GM23338 (cell line): ENCODE measurements around the gene CLDN15. TPM values are rescaled to one million over a fixed set of nuclear protein-coding genes. Genes with fewer than 3 reads are reported as not detected.

Experiments
- ATAC-seq: fragments of 200-7000 bp; cut with Tn5 transposase; 3 replicates; pipeline ENCODE4 v1.9.1; 2020
- DNase-seq: peaks from one replicate; pipeline ENCODE4 v3.0.0-alpha.2; 2015; ENCODE audit warnings: low spot score
- H2AFZ ChIP-seq: fragments of 200-600 bp; sonication (generic); 2 replicates; pipeline ENCODE4 v1.8.0; 2016; ENCODE audit warnings: antibody characterized with exemption, mild to moderate bottlenecking, moderate library complexity
- H3F3A ChIP-seq: fragments of 200-600 bp; sonication (generic); replicated peaks from 2 replicates; pipeline ENCODE4 v1.8.0; 2017; ENCODE audit warnings: antibody characterized with exemption, mixed run types, low read depth
- H3K27ac ChIP-seq: fragments of 200-600 bp; sonication (generic); 2 replicates; pipeline ENCODE4 v1.6.1; 2016; ENCODE audit warnings: low read depth
- H3K27me3 ChIP-seq: fragments of 200-600 bp; sonication (generic); 2 replicates; pipeline ENCODE4 v1.8.0; 2016; ENCODE audit warnings: mild to moderate bottlenecking, mixed run types, moderate library complexity; ENCODE audit not compliant: insufficient read depth
- H3K36me3 ChIP-seq: fragments of 200-600 bp; sonication (generic); 2 replicates; pipeline ENCODE4 v1.8.0; 2016; ENCODE audit warnings: mild to moderate bottlenecking; ENCODE audit not compliant: insufficient read depth
- H3K4me1 ChIP-seq: fragments of 200-600 bp; sonication (generic); 2 replicates; pipeline ENCODE4 v1.8.0; 2016; ENCODE audit warnings: mild to moderate bottlenecking, moderate library complexity; ENCODE audit not compliant: insufficient read depth
- H3K4me2 ChIP-seq: fragments of 200-600 bp; sonication (generic); 2 replicates; pipeline ENCODE4 v1.7.1; 2017; ENCODE audit warnings: mixed run types
- H3K4me3 ChIP-seq: fragments of 200-600 bp; sonication (generic); 2 replicates; pipeline ENCODE4 v1.6.1; 2016; ENCODE audit warnings: mixed run types
- H3K79me2 ChIP-seq: fragments of 200-600 bp; sonication (generic); replicated peaks from 2 replicates; pipeline ENCODE4 v1.8.0; 2017; ENCODE audit warnings: mild to moderate bottlenecking; ENCODE audit not compliant: insufficient read depth
- H3K9me2 ChIP-seq: fragments of 200-600 bp; sonication (generic); 2 replicates; pipeline ENCODE4 v1.8.0; 2017; ENCODE audit not compliant: insufficient read depth
- H4K20me1 ChIP-seq: fragments of 200-600 bp; sonication (generic); replicated peaks from 2 replicates; pipeline ENCODE4 v1.8.0; 2017; ENCODE audit warnings: mild to moderate bottlenecking; ENCODE audit not compliant: insufficient read depth
- H3K27ac Mint-ChIP-seq: 2 replicates; pipeline ENCODE4 v1.8.0; 2020; ENCODE audit warnings: inconsistent platforms, mild to moderate bottlenecking, moderate library complexity, mixed read lengths
- H3K27me3 Mint-ChIP-seq: 3 replicates; pipeline ENCODE4 v1.8.0; 2022; ENCODE audit warnings: low read depth, mild to moderate bottlenecking, moderate library complexity, mixed read lengths, inconsistent platforms; ENCODE audit not compliant: insufficient read depth, poor library complexity
- H3K36me3 Mint-ChIP-seq: 3 replicates; pipeline ENCODE4 v1.8.0; 2021; ENCODE audit warnings: low read depth, mild to moderate bottlenecking, inconsistent platforms, moderate library complexity, mixed read lengths
- H3K4me1 Mint-ChIP-seq: 3 replicates; pipeline ENCODE4 v1.8.0; 2020; ENCODE audit warnings: mild to moderate bottlenecking, inconsistent platforms, mixed read lengths
- H3K4me3 Mint-ChIP-seq: 3 replicates; pipeline ENCODE4 v1.8.0; 2021; ENCODE audit warnings: moderate library complexity, mild to moderate bottlenecking, inconsistent platforms, mixed read lengths
- H3K9me3 Mint-ChIP-seq: 3 replicates; pipeline ENCODE4 v1.8.0; 2020; ENCODE audit warnings: moderate library complexity, mild to moderate bottlenecking, inconsistent platforms, mixed read lengths
- CREB1 ChIP-seq: fragments of 250-450 bp; sonication (Bioruptor Pico); IDR thresholded peaks from 2 replicates; pipeline ENCODE4 v1.5.0; 2020; ENCODE audit warnings: low read depth, mild to moderate bottlenecking, moderate library complexity
- EZH2 ChIP-seq: fragments of 200-600 bp; sonication (generic); IDR thresholded peaks from one replicate; pipeline ENCODE4 v1.8.0; 2017; ENCODE audit warnings: antibody characterized with exemption, mild to moderate bottlenecking, low read depth; ENCODE audit not compliant: unreplicated experiment
- POLR2AphosphoS5 ChIP-seq: IDR thresholded peaks from 2 replicates; pipeline ENCODE4 v1.6.1; 2016; ENCODE audit warnings: antibody characterized with exemption, low read depth
- ZNF114 ChIP-seq: fragments of 250-450 bp; sonication (Bioruptor Pico); IDR thresholded peaks from 2 replicates; pipeline ENCODE4 v1.5.0; 2020; ENCODE audit warnings: mild to moderate bottlenecking, moderate library complexity
- polyA plus RNA-seq: library from polyadenylated mRNA; unstranded; fragments of >200 nt; fragmentation: Nextera tagmentation; extraction: Ambion mirVana; gene quantifications from 2 replicates; pipeline ENCODE4 v1.2.1, GENCODE V29; 2016
- total RNA-seq: library from RNA; depleted of rRNA; stranded (reverse); fragments of >200 nt; shearing (Covaris generic); gene quantifications from 2 replicates; pipeline ENCODE4 v1.2.3, GENCODE V29; 2014
- TF ChIP-seq, protein P1 (sequence below), 2 experiments: fragments of 200-600 bp in 1 of 2; sonication (generic) in 1 of 2; conservative IDR thresholded peaks; 2 replicates each; pipeline versions ENCODE4 v1.5.1 to v1.6.1; 2016 to 2017; ENCODE audit warnings: antibody characterized with exemption in 2 of 2, low read depth in 2 of 2, mild to moderate bottlenecking in 2 of 2, moderate library complexity in 1 of 2

Gene CLDN15
- total and polyA plus RNA-seq, 2 experiments from 2014 or later, result 3.6 to 4.1 TPM

GRCh38 chr7:101248276-101248675, 10.7 kb upstream of the CLDN15 start:
- TF ChIP-seq, protein P1, sequence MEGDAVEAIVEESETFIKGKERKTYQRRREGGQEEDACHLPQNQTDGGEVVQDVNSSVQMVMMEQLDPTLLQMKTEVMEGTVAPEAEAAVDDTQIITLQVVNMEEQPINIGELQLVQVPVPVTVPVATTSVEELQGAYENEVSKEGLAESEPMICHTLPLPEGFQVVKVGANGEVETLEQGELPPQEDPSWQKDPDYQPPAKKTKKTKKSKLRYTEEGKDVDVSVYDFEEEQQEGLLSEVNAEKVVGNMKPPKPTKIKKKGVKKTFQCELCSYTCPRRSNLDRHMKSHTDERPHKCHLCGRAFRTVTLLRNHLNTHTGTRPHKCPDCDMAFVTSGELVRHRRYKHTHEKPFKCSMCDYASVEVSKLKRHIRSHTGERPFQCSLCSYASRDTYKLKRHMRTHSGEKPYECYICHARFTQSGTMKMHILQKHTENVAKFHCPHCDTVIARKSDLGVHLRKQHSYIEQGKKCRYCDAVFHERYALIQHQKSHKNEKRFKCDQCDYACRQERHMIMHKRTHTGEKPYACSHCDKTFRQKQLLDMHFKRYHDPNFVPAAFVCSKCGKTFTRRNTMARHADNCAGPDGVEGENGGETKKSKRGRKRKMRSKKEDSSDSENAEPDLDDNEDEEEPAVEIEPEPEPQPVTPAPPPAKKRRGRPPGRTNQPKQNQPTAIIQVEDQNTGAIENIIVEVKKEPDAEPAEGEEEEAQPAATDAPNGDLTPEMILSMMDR (conservative IDR thresholded peaks at IDR 0.05; ENCODE audit: low read depth in 2 of 2), result peak in 1 of 2 experiments; percentile 34; a peak in 1 of 4 replicates
- no peak for TF ChIP-seq EZH2
- ATAC-seq (no peak), DNase-seq (no peak)
- Histone ChIP-seq H3F3A (peaks cover 23% of the 10 kb centered on the region), H3K4me1 (peaks cover 20% of the 10 kb centered on the region), H3K4me3 (no peak overlapping the region), H4K20me1 (peaks cover 10% of the 10 kb centered on the region; the same call in 1 of the 2 replicates), H3K4me2 (no peak overlapping the region), H3K79me2 (peaks cover 59% of the 10 kb centered on the region), H2AFZ (no peak overlapping the region), H3K27me3 (no peaks in the 10 kb centered on the region), H3K9me2 (no peaks in the 10 kb centered on the region), H3K36me3 (no peaks in the 10 kb centered on the region), H3K27ac (peak overlapping the region; percentile 78; the same call in 1 of the 2 replicates)
- peak overlapping the region; percentile 17; the same call in 1 of the 2 replicates for H3K27ac Mint-ChIP-seq
- H3K4me3 Mint-ChIP-seq, result no peak overlapping the region; the same call in 2 of the 3 replicates
- H3K4me1 Mint-ChIP-seq, result peaks cover 26% of the 10 kb centered on the region
- peaks cover 30% of the 10 kb centered on the region for H3K36me3 Mint-ChIP-seq
- no peaks in the 10 kb centered on the region; the same call in 2 of the 3 replicates for H3K9me3 Mint-ChIP-seq
- peaks cover 16% of the 10 kb centered on the region for H3K27me3 Mint-ChIP-seq

DNA sequence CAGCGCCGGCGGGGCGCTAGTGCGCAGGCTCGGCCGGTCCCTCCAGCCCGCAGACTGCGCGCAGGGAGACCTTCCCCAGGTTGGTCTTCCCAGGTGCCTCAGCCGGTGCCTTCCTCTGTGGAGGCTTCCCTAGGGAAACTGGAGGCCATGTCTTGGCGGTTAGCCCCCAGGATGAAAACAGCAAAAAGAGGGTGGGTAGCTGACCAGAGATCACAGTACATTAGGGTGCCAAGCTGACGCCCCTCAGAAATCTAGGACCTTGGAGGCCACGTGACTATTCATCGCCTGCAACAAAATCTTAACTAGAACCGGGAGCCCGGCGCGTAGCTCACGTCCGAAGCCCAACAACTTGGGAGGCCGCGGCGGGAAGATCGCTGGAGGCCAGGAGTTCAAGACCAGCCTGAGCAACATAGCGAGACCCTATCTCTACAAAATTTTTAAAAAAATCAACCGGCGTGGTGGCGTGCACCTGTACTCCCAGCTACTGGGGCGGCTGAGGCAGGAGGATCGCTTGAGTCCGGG, 7.6 kb upstream of the CLDN15 start:
- TF ChIP-seq POLR2AphosphoS5 (peak; percentile 66), CREB1 (CRISPR knock-in tag) (no peak; the same call in 1 of the 2 replicates), ZNF114 (CRISPR knock-in tag) (0 out of 2 replicates have a peak, but pooled peaks have one; percentile 18)
- TF ChIP-seq, protein P1 (conservative IDR thresholded peaks at IDR 0.05; ENCODE audit: low read depth in 2 of 2), result 0 out of 4 replicates have a peak, but pooled peaks of 1 of the 2 experiments have one; percentile 5
- H3K9me2 ChIP-seq, result no peaks in the 10 kb centered on the region
- Mint-ChIP-seq H3K9me3 (no peaks in the 10 kb centered on the region), H3K27ac (peak overlapping the region; percentile 97), H3K36me3 (peaks cover 33% of the 10 kb centered on the region), H3K4me1 (peaks cover 20% of the 10 kb centered on the region), H3K4me3 (peak overlapping the region; percentile 99), H3K27me3 (peaks cover 18% of the 10 kb centered on the region)
- H3K27me3 ChIP-seq, result no peaks in the 10 kb centered on the region
- peak overlapping the region; percentile 100 for H3K4me2 ChIP-seq
- H3K36me3 ChIP-seq, result no peaks in the 10 kb centered on the region
- H3K79me2 ChIP-seq, result peaks cover 58% of the 10 kb centered on the region
- peak overlapping the region; percentile 97 for H3K27ac ChIP-seq
- peaks cover 34% of the 10 kb centered on the region for H3F3A ChIP-seq
- H2AFZ ChIP-seq, result no peak overlapping the region
- peaks cover 10% of the 10 kb centered on the region; the same call in 1 of the 2 replicates for H4K20me1 ChIP-seq
- DNase-seq, result no peak
- peaks cover 14% of the 10 kb centered on the region for H3K4me1 ChIP-seq
- ATAC-seq, result no peak
- H3K4me3 ChIP-seq, result peak overlapping the region; percentile 100
